Liver (tissue), 9 donors: ENCODE results near the gene RAB3IP. TPM values are rescaled to one million over a fixed set of nuclear protein-coding genes. Genes with fewer than 3 reads are reported as not detected.

ENCODE experiments used
- DNase-seq: peaks from one replicate; pipeline ENCODE4 v3.0.0-alpha.2; 2017; ENCODE audit warnings: low spot score
- H3K27ac ChIP-seq, 2 donors: one replicate each; pipeline ENCODE4 v1.7.0; 2013; ENCODE audit warnings: inconsistent platforms in 2 of 2, low read length in 2 of 2, control low read depth in 1 of 2, low read depth in 1 of 2, mild to moderate bottlenecking in 1 of 2
- H3K27me3 ChIP-seq, 4 donors: one replicate each; pipeline versions ENCODE4 v1.6.1 to v1.7.0; 2013; ENCODE audit warnings: low read length in 3 of 4, inconsistent platforms in 1 of 4, mild to moderate bottlenecking in 1 of 4, moderate library complexity in 1 of 4; ENCODE audit not compliant: control insufficient read depth in 4 of 4, insufficient read depth in 4 of 4
- H3K36me3 ChIP-seq, 4 donors: one replicate each; pipeline versions ENCODE4 v1.6.1 to v1.7.0; 2013; ENCODE audit warnings: low read length in 3 of 4, mild to moderate bottlenecking in 3 of 4, low read depth in 1 of 4, moderate library complexity in 1 of 4; ENCODE audit not compliant: control insufficient read depth in 4 of 4, insufficient read depth in 3 of 4
- H3K4me1 ChIP-seq, 4 donors: one replicate each; pipeline versions ENCODE4 v1.6.1 to v1.7.0; 2013; ENCODE audit warnings: low read length in 3 of 4, mild to moderate bottlenecking in 3 of 4, moderate library complexity in 1 of 4; ENCODE audit not compliant: control insufficient read depth in 4 of 4, insufficient read depth in 4 of 4
- H3K4me3 ChIP-seq, 3 donors: one replicate each; pipeline versions ENCODE4 v1.6.1 to v1.7.0; 2013; ENCODE audit warnings: low read length in 3 of 3, control low read depth in 1 of 3, low read depth in 1 of 3, mild to moderate bottlenecking in 1 of 3
- H3K9ac ChIP-seq, 2 donors: one replicate each; pipeline ENCODE4 v1.7.0; 2013; ENCODE audit warnings: low read length in 2 of 2, mild to moderate bottlenecking in 2 of 2, moderate library complexity in 2 of 2, control low read depth in 1 of 2, low read depth in 1 of 2
- H3K9me3 ChIP-seq, 4 donors: one replicate each; pipeline versions ENCODE4 v1.6.1 to v1.7.0; 2013; ENCODE audit warnings: low read length in 3 of 4; ENCODE audit not compliant: control insufficient read depth in 4 of 4
- EGR1 ChIP-seq, 2 donors: IDR thresholded peaks; 2 replicates each; pipeline ENCODE4 v1.6.1; 2016 to 2018; ENCODE audit warnings: antibody characterized with exemption in 2 of 2, low read depth in 2 of 2
- FOXA1 ChIP-seq: IDR thresholded peaks from 2 replicates; pipeline ENCODE4 v1.6.1; 2016; ENCODE audit warnings: antibody characterized with exemption
- HNF4A ChIP-seq, 2 donors: conservative IDR thresholded peaks; 2 replicates each; pipeline ENCODE4 v1.6.1; 2016; ENCODE audit warnings: antibody characterized with exemption in 2 of 2, mild to moderate bottlenecking in 2 of 2
- HNF4G ChIP-seq: IDR thresholded peaks from 2 replicates; pipeline ENCODE4 v1.6.1; 2016; ENCODE audit warnings: antibody characterized with exemption
- JUND ChIP-seq, 2 donors: IDR thresholded peaks; 2 replicates each; pipeline ENCODE4 v1.6.1; 2016; ENCODE audit warnings: antibody characterized with exemption in 2 of 2
- NR2F2 ChIP-seq: IDR thresholded peaks from 2 replicates; pipeline ENCODE4 v1.6.1; 2016; ENCODE audit warnings: antibody characterized with exemption
- RAD21 ChIP-seq, 2 donors: IDR thresholded peaks; 2 replicates each; pipeline ENCODE4 v1.6.1; 2016; ENCODE audit warnings: antibody characterized with exemption in 2 of 2, mild to moderate bottlenecking in 2 of 2
- REST ChIP-seq: IDR thresholded peaks from 2 replicates; pipeline ENCODE4 v1.6.1; 2016; ENCODE audit warnings: antibody characterized with exemption, mild to moderate bottlenecking
- RXRA ChIP-seq, 2 donors: IDR thresholded peaks; 2 replicates each; pipeline ENCODE4 v1.6.1; 2017 to 2018; ENCODE audit warnings: antibody characterized with exemption in 2 of 2, mild to moderate bottlenecking in 1 of 2
- SP1 ChIP-seq: IDR thresholded peaks from 2 replicates; pipeline ENCODE4 v1.6.1; 2018; ENCODE audit warnings: antibody characterized with exemption, mild to moderate bottlenecking
- TAF1 ChIP-seq: conservative IDR thresholded peaks from 2 replicates; pipeline ENCODE4 v1.6.1; 2016; ENCODE audit warnings: antibody characterized with exemption, mild to moderate bottlenecking
- YY1 ChIP-seq: IDR thresholded peaks from 2 replicates; pipeline ENCODE4 v1.6.1; 2016; ENCODE audit warnings: antibody characterized with exemption, mild to moderate bottlenecking
- WGBS: extraction: QIAGEN DNeasy Blood & Tissue Kit; methylation state at CpG from one replicate; pipeline ENCODE4 v1.1.7; 2013; 5-methylcytosine and 5-hydroxymethylcytosine counted together
- polyA plus RNA-seq, 2 donors: library from polyadenylated mRNA; stranded (reverse) in 1 of 2; unstranded in 1 of 2; fragments of 200-250 nt in 1 of 2; fragments of >200 nt in 1 of 2; fragmentation: Nextera tagmentation in 1 of 2; extraction: Ambion mirVana in 1 of 2; gene quantifications; one replicate each; pipeline versions ENCODE4 v1.2.1 to v1.2.3, GENCODE V29; 2013 to 2015
- total RNA-seq, 2 donors: library from RNA; depleted of rRNA; stranded (reverse); fragments of >200 nt; gene quantifications; one replicate each; pipeline ENCODE4 v1.2.3, GENCODE V29; 2014
- TF ChIP-seq, protein P1 (sequence below): IDR thresholded peaks from 2 replicates; pipeline ENCODE4 v1.6.1; 2016; ENCODE audit warnings: antibody characterized with exemption
- TF ChIP-seq, protein P2 (sequence below): fragments of 150-350 bp; IDR thresholded peaks from 2 replicates; pipeline ENCODE4 v1.5.1; 2017; ENCODE audit warnings: improper control_type of control experiment, low read depth, low read length; ENCODE audit not compliant: missing input control
- TF ChIP-seq, protein P3 (sequence below): IDR thresholded peaks from 2 replicates; pipeline ENCODE4 v1.6.1; 2016; ENCODE audit warnings: antibody characterized with exemption
- donor health status: healthy.
- donor health status: healthy.
- donor health status: healthy.
- donor health status: healthy.
- donor health status: healthy.

RAB3IP gene
- total and polyA plus RNA-seq, 4 donors = 5.7 to 35.3 (median 14.3) TPM

DNA sequence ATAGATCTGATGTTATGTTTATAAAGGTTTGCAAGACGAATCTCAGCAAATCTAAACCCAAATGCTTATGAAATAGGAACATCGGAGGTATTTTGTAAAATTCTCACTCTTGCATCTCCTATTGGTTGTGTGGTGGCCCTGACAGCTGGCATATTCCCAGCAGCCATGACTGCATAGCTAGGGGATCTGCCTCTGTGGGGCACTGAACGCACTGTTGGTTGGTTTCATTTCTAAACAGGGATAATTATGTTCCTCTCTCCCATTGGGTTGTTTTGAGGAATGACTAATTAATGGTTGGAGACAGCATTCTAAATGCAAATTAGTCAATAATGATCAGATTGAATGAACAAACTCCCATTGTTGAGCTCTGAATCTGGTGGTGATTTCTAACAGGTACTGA, 36.8 kb upstream of the RAB3IP start:
- H3K27ac ChIP-seq = no peak overlapping the region
- WGBS = 90% methylated on average over 3 of the region's 3 CpGs
- no peak overlapping the region for H3K4me3 ChIP-seq
- no peak for DNase-seq
- H3K36me3 ChIP-seq = no peaks in the 10 kb centered on the region
- no peaks in the 10 kb centered on the region for H3K9me3 ChIP-seq
- peaks cover 0 to 4% (median 1%) of the 10 kb centered on the region in 4 donors for H3K4me1 ChIP-seq
- TF ChIP-seq FOXA1 = no peak
- TF ChIP-seq RAD21 (IDR thresholded peaks at IDR 0.05) = no peak
- TF ChIP-seq HNF4A (conservative IDR thresholded peaks at IDR 0.05) = no peak
- TF ChIP-seq HNF4G = no peak
- TF ChIP-seq RXRA (IDR thresholded peaks at IDR 0.05) = no peak
- TF ChIP-seq YY1 = no peak
- no peak for TF ChIP-seq TAF1
- TF ChIP-seq, protein P1, sequence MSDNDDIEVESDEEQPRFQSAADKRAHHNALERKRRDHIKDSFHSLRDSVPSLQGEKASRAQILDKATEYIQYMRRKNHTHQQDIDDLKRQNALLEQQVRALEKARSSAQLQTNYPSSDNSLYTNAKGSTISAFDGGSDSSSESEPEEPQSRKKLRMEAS = no peak
- no peak for TF ChIP-seq REST
- TF ChIP-seq NR2F2 = no peak
- TF ChIP-seq, protein P2, sequence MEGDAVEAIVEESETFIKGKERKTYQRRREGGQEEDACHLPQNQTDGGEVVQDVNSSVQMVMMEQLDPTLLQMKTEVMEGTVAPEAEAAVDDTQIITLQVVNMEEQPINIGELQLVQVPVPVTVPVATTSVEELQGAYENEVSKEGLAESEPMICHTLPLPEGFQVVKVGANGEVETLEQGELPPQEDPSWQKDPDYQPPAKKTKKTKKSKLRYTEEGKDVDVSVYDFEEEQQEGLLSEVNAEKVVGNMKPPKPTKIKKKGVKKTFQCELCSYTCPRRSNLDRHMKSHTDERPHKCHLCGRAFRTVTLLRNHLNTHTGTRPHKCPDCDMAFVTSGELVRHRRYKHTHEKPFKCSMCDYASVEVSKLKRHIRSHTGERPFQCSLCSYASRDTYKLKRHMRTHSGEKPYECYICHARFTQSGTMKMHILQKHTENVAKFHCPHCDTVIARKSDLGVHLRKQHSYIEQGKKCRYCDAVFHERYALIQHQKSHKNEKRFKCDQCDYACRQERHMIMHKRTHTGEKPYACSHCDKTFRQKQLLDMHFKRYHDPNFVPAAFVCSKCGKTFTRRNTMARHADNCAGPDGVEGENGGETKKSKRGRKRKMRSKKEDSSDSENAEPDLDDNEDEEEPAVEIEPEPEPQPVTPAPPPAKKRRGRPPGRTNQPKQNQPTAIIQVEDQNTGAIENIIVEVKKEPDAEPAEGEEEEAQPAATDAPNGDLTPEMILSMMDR = no peak
- no peak for TF ChIP-seq JUND (IDR thresholded peaks at IDR 0.05)
- no peak for TF ChIP-seq EGR1 (IDR thresholded peaks at IDR 0.05; ENCODE audit: low read depth in 2 of 2)
- TF ChIP-seq, protein P3, sequence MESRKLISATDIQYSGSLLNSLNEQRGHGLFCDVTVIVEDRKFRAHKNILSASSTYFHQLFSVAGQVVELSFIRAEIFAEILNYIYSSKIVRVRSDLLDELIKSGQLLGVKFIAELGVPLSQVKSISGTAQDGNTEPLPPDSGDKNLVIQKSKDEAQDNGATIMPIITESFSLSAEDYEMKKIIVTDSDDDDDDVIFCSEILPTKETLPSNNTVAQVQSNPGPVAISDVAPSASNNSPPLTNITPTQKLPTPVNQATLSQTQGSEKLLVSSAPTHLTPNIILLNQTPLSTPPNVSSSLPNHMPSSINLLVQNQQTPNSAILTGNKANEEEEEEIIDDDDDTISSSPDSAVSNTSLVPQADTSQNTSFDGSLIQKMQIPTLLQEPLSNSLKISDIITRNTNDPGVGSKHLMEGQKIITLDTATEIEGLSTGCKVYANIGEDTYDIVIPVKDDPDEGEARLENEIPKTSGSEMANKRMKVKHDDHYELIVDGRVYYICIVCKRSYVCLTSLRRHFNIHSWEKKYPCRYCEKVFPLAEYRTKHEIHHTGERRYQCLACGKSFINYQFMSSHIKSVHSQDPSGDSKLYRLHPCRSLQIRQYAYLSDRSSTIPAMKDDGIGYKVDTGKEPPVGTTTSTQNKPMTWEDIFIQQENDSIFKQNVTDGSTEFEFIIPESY = no peak
- no peaks in the 10 kb centered on the region for H3K27me3 ChIP-seq
- no peak overlapping the region for H3K9ac ChIP-seq

DNA sequence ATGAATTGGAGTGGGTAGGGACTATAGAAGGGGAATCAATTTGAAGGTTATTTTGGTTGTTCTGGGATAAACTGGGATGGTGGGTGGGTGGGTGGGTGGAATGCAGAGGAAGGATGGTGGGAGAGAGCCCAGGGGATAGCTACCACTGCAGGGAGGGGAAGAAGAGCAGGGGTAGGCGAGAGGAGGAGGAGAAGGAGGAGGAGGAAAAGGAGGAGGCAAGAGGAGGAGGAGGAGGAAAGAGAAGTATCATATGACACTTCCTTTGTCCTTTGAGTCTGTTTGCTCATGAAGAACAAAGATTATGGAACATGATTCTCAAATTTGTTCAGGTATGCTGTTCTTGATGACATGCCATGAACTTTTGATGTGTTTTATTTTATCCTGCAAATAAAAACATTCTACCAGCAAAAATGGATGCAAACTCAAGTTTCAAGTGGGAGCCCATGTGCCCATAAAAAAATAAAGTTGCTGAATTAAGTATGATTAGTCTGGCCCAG, 35.5 kb upstream of the RAB3IP start:
- H3K4me3 ChIP-seq = no peak overlapping the region
- no peaks in the 10 kb centered on the region for H3K36me3 ChIP-seq
- no peaks in the 10 kb centered on the region for H3K9me3 ChIP-seq
- 67% methylated on average over 1 of the region's 1 CpG for WGBS
- H3K9ac ChIP-seq = no peak overlapping the region
- DNase-seq = no peak
- H3K27me3 ChIP-seq = no peaks in the 10 kb centered on the region
- H3K27ac ChIP-seq = no peak overlapping the region
- TF ChIP-seq YY1 = no peak
- TF ChIP-seq JUND (IDR thresholded peaks at IDR 0.05) = no peak
- no peak for TF ChIP-seq SP1
- no peak for TF ChIP-seq HNF4G
- TF ChIP-seq RAD21 (IDR thresholded peaks at IDR 0.05) = no peak
- TF ChIP-seq EGR1 (IDR thresholded peaks at IDR 0.05; ENCODE audit: low read depth in 2 of 2) = no peak
- H3K4me1 ChIP-seq = peaks cover 0 to 4% (median 1%) of the 10 kb centered on the region in 4 donors
